HCT116 (cell line): ENCODE measurements around the gene NR2C2. TPM values are rescaled to one million over a fixed set of nuclear protein-coding genes. Genes with fewer than 3 reads are reported as not detected.

Source experiments
- ATAC-seq: fragments of 200-7000 bp; cut with Tn5 transposase; 2 replicates; pipeline ENCODE4 v1.9.1; 2020; ENCODE audit warnings: mild to moderate bottlenecking, moderate library complexity
- BruUV-seq: library from RNA; stranded (reverse); fragments of 400-500 nt; replicated peaks from 2 replicates; lab custom pipeline; 2021; lab: Mats Ljungman, UMichigan
- CTCF ChIA-PET: fragments of 300-600 bp; sonication (Branson Sonifier 250); formaldehyde crosslinking; loops from one replicate; lab custom pipeline; 2021; ENCODE audit warnings: antibody characterized with exemption; lab: Charles Lee
- POLR2A ChIA-PET: fragments of 300-600, 350-600 bp; sonication (Branson Sonifier 250); formaldehyde crosslinking; loops from one replicate; lab custom pipeline; 2021; ENCODE audit warnings: antibody characterized with exemption; lab: Charles Lee
- RAD21 ChIA-PET, 2 experiments: fragments of 300-600 bp; sonication (Branson Sonifier 250); formaldehyde crosslinking; loops; one replicate each; lab custom pipeline; 2023; ENCODE audit warnings: low total read pairs in 2 of 2; ENCODE audit not compliant: uncharacterized antibody in 2 of 2, unreplicated experiment in 2 of 2, low non-redundant PET in 1 of 2; lab: Charles Lee
- DNase-seq: peaks from one replicate; pipeline ENCODE4 v3.0.0-alpha.2; 2010; ENCODE audit warnings: low read depth, low spot score
- H2AFZ ChIP-seq: fragments of 200-600 bp; shearing (Covaris generic), sonication (generic); 2 replicates; pipeline ENCODE4 v1.6.1; 2017; ENCODE audit warnings: low read depth, mixed run types, mixed read lengths, antibody characterized with exemption, low read length; ENCODE audit not compliant: poor library complexity, severe bottlenecking
- H3K27ac ChIP-seq: 2 replicates; pipeline ENCODE4 v1.5.1; 2012; ENCODE audit warnings: low read depth, low read length
- H3K27me3 ChIP-seq: fragments of 200-600 bp; sonication (generic); 2 replicates; pipeline ENCODE4 v1.6.1; 2016; ENCODE audit warnings: mixed run types, low read length, mixed read lengths; ENCODE audit not compliant: insufficient read depth
- H3K36me3 ChIP-seq, 2 experiments: fragments of 200-500 bp in 1 of 2; fragments of 200-600 bp in 1 of 2; sonication (Bioruptor generic) in 1 of 2; sonication (generic) in 1 of 2; 2 replicates each; pipeline versions ENCODE4 v1.5.1 to v1.6.1; 2014 to 2016; ENCODE audit warnings: low read length in 2 of 2, inconsistent platforms in 1 of 2, mixed read lengths in 1 of 2, mixed run types in 1 of 2; ENCODE audit not compliant: insufficient read depth in 2 of 2, control insufficient read depth in 1 of 2
- H3K4me1 ChIP-seq, 2 experiments: fragments of 200-600 bp in 1 of 2; sonication (generic) in 1 of 2; 2 replicates each; pipeline versions ENCODE4 v1.5.1 to v1.6.1; 2012 to 2017; ENCODE audit warnings: low read length in 2 of 2, inconsistent platforms in 1 of 2, mild to moderate bottlenecking in 1 of 2, mixed read lengths in 1 of 2, mixed run types in 1 of 2, moderate library complexity in 1 of 2; ENCODE audit not compliant: insufficient read depth in 2 of 2, control insufficient read depth in 1 of 2
- H3K4me2 ChIP-seq: fragments of 200-600 bp; sonication (generic); 2 replicates; pipeline ENCODE4 v1.6.1; 2017; ENCODE audit warnings: mixed run types, low read length, mixed read lengths
- H3K4me3 ChIP-seq, 2 experiments: fragments of 200-600 bp in 1 of 2; sonication (generic) in 1 of 2; replicated peaks in 1 of 2; 2 replicates each; pipeline ENCODE4 v1.5.1; 2011 to 2016; ENCODE audit warnings: low read length in 2 of 2, control low read depth in 1 of 2, low read depth in 1 of 2, mild to moderate bottlenecking in 1 of 2, mixed read lengths in 1 of 2, mixed run types in 1 of 2
- H3K79me2 ChIP-seq: fragments of 200-600 bp; sonication (generic); 2 replicates; pipeline ENCODE4 v1.6.1; 2017; ENCODE audit warnings: mild to moderate bottlenecking, mixed run types, low read length, moderate library complexity, mixed read lengths; ENCODE audit not compliant: insufficient read depth
- H3K9ac ChIP-seq: fragments of 200-600 bp; sonication (generic); 2 replicates; pipeline ENCODE4 v1.6.1; 2016; ENCODE audit warnings: low read length, mixed read lengths
- H3K9me2 ChIP-seq: fragments of 200-600 bp; sonication (generic), shearing (Covaris generic); 2 replicates; pipeline ENCODE4 v1.6.1; 2017; ENCODE audit warnings: mixed run types, mild to moderate bottlenecking, moderate library complexity; ENCODE audit not compliant: insufficient read depth
- H3K9me3 ChIP-seq, 2 experiments: fragments of 200-500 bp in 1 of 2; fragments of 200-600 bp in 1 of 2; sonication (Bioruptor generic) in 1 of 2; sonication (generic) in 1 of 2; 2 replicates each; pipeline ENCODE4 v1.6.1; 2014 to 2017; ENCODE audit warnings: low read length in 2 of 2, mixed read lengths in 2 of 2, inconsistent platforms in 1 of 2, low read depth in 1 of 2, mild to moderate bottlenecking in 1 of 2, mixed run types in 1 of 2, moderate library complexity in 1 of 2; ENCODE audit not compliant: control insufficient read depth in 1 of 2, insufficient read depth in 1 of 2
- H4K20me1 ChIP-seq: fragments of 200-600 bp; sonication (generic), shearing (Covaris generic); 2 replicates; pipeline ENCODE4 v1.6.1; 2017; ENCODE audit warnings: mixed run types, mild to moderate bottlenecking, moderate library complexity; ENCODE audit not compliant: insufficient read depth
- ATF3 ChIP-seq: IDR thresholded peaks from 2 replicates; pipeline ENCODE4 v1.6.1; 2012
- CBX3 ChIP-seq: IDR thresholded peaks from 2 replicates; pipeline ENCODE4 v1.6.1; 2012; ENCODE audit warnings: low read depth
- CEBPB ChIP-seq: IDR thresholded peaks from 2 replicates; pipeline ENCODE4 v1.6.1; 2012; ENCODE audit warnings: low read depth
- CTCF ChIP-seq, 3 experiments: fragments of 200-600 bp in 1 of 3; sonication (generic) in 1 of 3; IDR thresholded peaks in 2 of 3; conservative IDR thresholded peaks in 1 of 3; 2 replicates each; pipeline ENCODE4 v1.5.1; 2012 to 2017; ENCODE audit warnings: low read depth in 2 of 3, low read length in 2 of 3, antibody characterized with exemption in 1 of 3, borderline replicate concordance in 1 of 3, control low read depth in 1 of 3, mild to moderate bottlenecking in 1 of 3, mixed read lengths in 1 of 3, mixed run types in 1 of 3, moderate library complexity in 1 of 3; ENCODE audit not compliant: insufficient read depth in 1 of 3
- ELF1 ChIP-seq: IDR thresholded peaks from 2 replicates; pipeline ENCODE4 v1.6.1; 2012; ENCODE audit warnings: low read depth, borderline replicate concordance
- EZH2 ChIP-seq: fragments of 200-600 bp; sonication (generic); IDR thresholded peaks from 2 replicates; pipeline ENCODE4 v1.6.1; 2017; ENCODE audit warnings: antibody characterized with exemption, mixed run types
- JUND ChIP-seq: IDR thresholded peaks from 2 replicates; pipeline ENCODE4 v1.6.1; 2012
- RAD21 ChIP-seq: IDR thresholded peaks from 2 replicates; pipeline ENCODE4 v1.6.1; 2012; ENCODE audit warnings: low read depth, mild to moderate bottlenecking
- SIN3A ChIP-seq: IDR thresholded peaks from 2 replicates; pipeline ENCODE4 v1.6.1; 2012; ENCODE audit warnings: low read depth
- SP1 ChIP-seq: IDR thresholded peaks from 2 replicates; pipeline ENCODE4 v1.6.1; 2012; ENCODE audit warnings: low read depth
- SRF ChIP-seq: IDR thresholded peaks from 2 replicates; pipeline ENCODE4 v1.6.1; 2012; ENCODE audit warnings: low read depth
- YY1 ChIP-seq: IDR thresholded peaks from 2 replicates; pipeline ENCODE4 v1.6.1; 2011; ENCODE audit warnings: low read length, low read depth, moderate library complexity, mild to moderate bottlenecking; ENCODE audit not compliant: insufficient replicate concordance; ENCODE audit errors: extremely low read depth
- ZBTB33 ChIP-seq: IDR thresholded peaks from 2 replicates; pipeline ENCODE4 v1.6.1; 2011; ENCODE audit warnings: mild to moderate bottlenecking, low read length, moderate library complexity; ENCODE audit not compliant: insufficient replicate concordance; ENCODE audit errors: extremely low read depth
- intact Hi-C: fragments of 100-400 bp; cut with micrococcal nuclease; formaldehyde crosslinking; loops from 2 replicates; pipeline ENCODE4 v1.10.0; 2022
- total RNA-seq: library from RNA; stranded (reverse); gene quantifications from one replicate; pipeline ENCODE4 v1.2.1, GENCODE V29; 2021; ENCODE audit not compliant: unreplicated experiment

Gene NR2C2
- total RNA-seq, 1 experiment from 2014 or later = 45.0 TPM

DNA sequence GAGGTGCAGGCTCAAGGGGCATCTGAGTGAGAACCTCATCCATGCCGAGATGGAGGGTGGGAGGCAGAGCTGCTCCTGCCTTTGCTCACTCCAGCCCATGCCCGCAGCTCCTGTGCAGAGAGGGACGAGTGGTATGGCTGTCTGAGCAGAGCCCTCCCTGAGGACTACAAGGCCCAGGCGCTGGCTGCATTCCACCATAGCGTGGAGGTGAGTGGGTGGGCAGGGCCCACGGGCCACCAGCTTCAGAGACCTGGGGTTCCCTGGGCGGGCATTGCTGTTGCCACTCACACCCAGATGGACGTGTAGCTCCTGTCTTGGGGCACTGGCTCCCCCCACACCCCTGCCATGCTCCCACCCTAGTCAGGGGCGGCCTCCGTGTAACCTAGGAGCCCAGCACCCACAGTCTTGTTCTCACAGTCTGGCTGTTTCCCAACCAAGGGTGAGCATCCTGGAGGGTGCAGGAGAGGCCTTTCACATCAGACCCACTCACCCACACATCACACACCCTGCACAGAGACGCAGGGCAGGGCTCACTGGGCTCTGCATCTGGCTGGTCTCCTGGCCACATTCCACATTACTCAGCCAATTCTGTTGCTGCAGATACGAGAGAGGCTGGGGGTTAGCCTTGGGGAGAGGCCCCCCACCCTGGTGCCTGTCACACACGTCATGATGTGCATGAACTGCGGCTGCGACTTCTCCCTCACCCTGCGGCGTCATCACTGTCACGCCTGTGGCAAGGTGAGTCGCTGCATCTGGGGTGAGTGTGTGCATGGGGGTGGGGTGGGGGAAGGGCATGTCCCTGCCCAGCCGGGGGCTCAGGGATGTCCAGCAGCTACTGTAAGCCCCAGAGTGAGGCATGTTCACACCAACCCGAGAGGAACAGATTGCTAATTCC lies 25.3 kb upstream of the NR2C2 start:
- TF ChIP-seq ELF1 (no peak), SRF (no peak), ATF3 (no peak), JUND (no peak), EZH2 (no peak)
- no peaks in the 10 kb centered on the region for H3K79me2 ChIP-seq
- no peak for DNase-seq
- no peaks in the 10 kb centered on the region for H3K9me3 ChIP-seq
- no peak for ATAC-seq
- peaks cover 0 to 3% of the 10 kb centered on the region in 2 experiments; a peak in 1 of 4 replicates for H3K4me1 ChIP-seq
- H3K9me2 ChIP-seq = no peaks in the 10 kb centered on the region
- no peak overlapping the region for H3K9ac ChIP-seq
- RAD21 ChIA-PET = interaction anchor here (0.6 to 1.6 kb wide), 7 partner anchors 121 to 719 kb away, joined by 3 to 9 read pairs (median 3); no protein-coding TSS in a partner anchor
- no peaks in the 10 kb centered on the region for H3K27me3 ChIP-seq
- intact Hi-C loops = loop anchor here (1.0 to 10.0 kb wide), 9 partner anchors 131 to 1025 kb away; partner anchors contain the start of gene CAPN7
- no peaks in the 10 kb centered on the region for H4K20me1 ChIP-seq
- POLR2A ChIA-PET = interaction anchor here (0.6 kb wide), 1 partner anchor 318 kb away, joined by 4 read pairs; no protein-coding TSS in a partner anchor
- H3K27ac ChIP-seq = no peak overlapping the region
- BruUV-seq = no TSS peak
- no peaks in the 10 kb centered on the region for H3K36me3 ChIP-seq
- H3K4me3 ChIP-seq = no peak overlapping the region
- CTCF ChIA-PET = interaction anchor here (1.0 to 3.1 kb wide), 15 partner anchors 28 to 1265 kb away, joined by 3 to 19 read pairs (median 5); partner anchors contain the start of genes C3orf20 and CCDC174
- H3K4me2 ChIP-seq = no peak overlapping the region
- no peak overlapping the region for H2AFZ ChIP-seq

GRCh38 chr3:14922863-14923262 lies 24.5 kb upstream of the NR2C2 start:
- CTCF ChIA-PET = interaction anchor here (1.0 to 1.1 kb wide), 2 partner anchors 135 to 141 kb away, joined by 3 to 4 read pairs; no protein-coding TSS in a partner anchor
- no peak for TF ChIP-seq ATF3
- no peak for TF ChIP-seq SP1
- no peak for TF ChIP-seq YY1
- TF ChIP-seq JUND = no peak
- no peak for TF ChIP-seq CBX3
- TF ChIP-seq CEBPB = no peak
- TF ChIP-seq RAD21 = no peak
- TF ChIP-seq ZBTB33 = no peak
- no peak for TF ChIP-seq SIN3A
- no peak for TF ChIP-seq SRF
- TF ChIP-seq CTCF (IDR thresholded peaks at IDR 0.05 in 2 of 3, conservative IDR thresholded peaks at IDR 0.05 in 1 of 3; ENCODE audit: borderline replicate concordance in 1 of 3, insufficient read depth in 1 of 3, low read depth in 2 of 3, low read length in 2 of 3) = no peak

More at GRCh38 chr3:14922863-14923262, 24.5 kb upstream of the NR2C2 start:
- BruUV-seq = no TSS peak
- H3K9me2 ChIP-seq = no peaks in the 10 kb centered on the region
- ATAC-seq (no peak), DNase-seq (no peak)
- no peak overlapping the region for H2AFZ ChIP-seq
- RAD21 ChIA-PET = no interaction called here
- no peaks in the 10 kb centered on the region for H3K79me2 ChIP-seq
- no peaks in the 10 kb centered on the region for H3K27me3 ChIP-seq
- POLR2A ChIA-PET = no interaction called here
- H3K36me3 ChIP-seq = no peaks in the 10 kb centered on the region
- no peak overlapping the region for H3K4me2 ChIP-seq
- H3K4me1 ChIP-seq = peaks cover 0 to 3% of the 10 kb centered on the region in 2 experiments; a peak in 1 of 4 replicates
- no peaks in the 10 kb centered on the region for H3K9me3 ChIP-seq
- no peak overlapping the region for H3K27ac ChIP-seq
- H4K20me1 ChIP-seq = no peaks in the 10 kb centered on the region
- no peak overlapping the region for H3K9ac ChIP-seq
- no peak overlapping the region for H3K4me3 ChIP-seq
- intact Hi-C loops = loop anchor here (5.0 to 10.0 kb wide), 4 partner anchors 282 to 1026 kb away; partner anchors contain the start of gene CAPN7
